ENCODE data around the gene APRT.

Gene APRT

DNA sequence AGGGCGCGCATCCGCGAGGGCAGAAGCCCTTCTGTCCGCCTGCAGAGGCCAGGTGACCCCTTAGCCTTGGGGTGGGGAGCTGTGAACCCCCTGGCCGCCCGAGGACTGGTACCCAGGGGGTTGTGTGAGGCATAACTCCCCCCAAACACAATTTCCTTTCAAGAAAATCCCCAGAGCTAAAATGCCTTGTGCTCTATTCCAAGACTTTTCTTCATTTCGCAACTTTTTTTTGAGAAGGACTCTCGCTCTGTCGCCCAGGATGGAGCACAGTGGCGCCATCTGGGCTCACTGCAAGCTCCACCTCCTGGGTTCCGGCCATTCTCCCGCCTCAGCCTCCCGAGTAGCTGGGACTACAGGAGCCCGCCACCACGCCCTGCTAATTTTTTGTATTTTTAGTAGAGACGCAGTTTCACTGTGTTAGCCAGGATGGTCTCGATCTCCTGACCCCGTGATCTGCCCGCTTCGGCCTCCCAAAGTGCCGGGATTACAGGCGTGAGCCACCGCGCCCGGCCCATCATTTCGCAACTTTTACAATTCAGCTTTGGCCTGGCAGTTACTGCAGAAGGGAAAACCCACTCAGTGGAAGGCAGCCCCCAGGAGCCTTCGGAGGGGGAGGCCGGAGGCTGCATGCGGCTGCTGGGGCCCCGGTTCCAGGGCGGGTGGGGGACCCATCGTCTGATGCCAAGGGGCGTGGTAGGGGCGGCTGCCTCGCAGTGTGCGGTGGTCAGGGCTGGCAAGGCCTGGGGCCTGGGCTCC is 963 bp upstream of the APRT start:
- no peak for TF ChIP-seq GATA2 (IDR thresholded peaks at IDR 0.05; ENCODE audit: low read depth, low read length)
- no peak for TF ChIP-seq GATA3 (IDR thresholded peaks at IDR 0.05; ENCODE audit: low read depth, low read length)

GRCh38 chr16:88810912-88811768 is 588 bp downstream of the APRT start:
- no peak for TF ChIP-seq GATA2 (IDR thresholded peaks at IDR 0.05; ENCODE audit: low read depth, low read length)

- no peak for TF ChIP-seq GATA2 (IDR thresholded peaks at IDR 0.05; ENCODE audit: low read depth, low read length)
- no peak for TF ChIP-seq GATA3 (IDR thresholded peaks at IDR 0.05; ENCODE audit: low read depth, low read length)
These were observed 1.4 kb downstream of the APRT start for GRCh38 chr16:88810166-88810911.

GRCh38 chr16:88809676-88810165 is 2.0 kb downstream of the APRT start:
- no peak for TF ChIP-seq GATA3 (IDR thresholded peaks at IDR 0.05; ENCODE audit: low read depth, low read length)
- TF ChIP-seq GATA2 (IDR thresholded peaks at IDR 0.05; ENCODE audit: low read depth, low read length): no peak

- TF ChIP-seq GATA2 (IDR thresholded peaks at IDR 0.05; ENCODE audit: low read depth, low read length): no peak
- TF ChIP-seq GATA3 (IDR thresholded peaks at IDR 0.05; ENCODE audit: low read depth, low read length): no peak
These were observed 2.6 kb downstream of the APRT start for GRCh38 chr16:88809068-88809675.

- TF ChIP-seq GATA2 (IDR thresholded peaks at IDR 0.05; ENCODE audit: low read depth, low read length) (no peak), GATA3 (IDR thresholded peaks at IDR 0.05; ENCODE audit: low read depth, low read length) (no peak)
These were observed 3.9 kb downstream of the APRT start for GRCh38 chr16:88807626-88808453.

DNA sequence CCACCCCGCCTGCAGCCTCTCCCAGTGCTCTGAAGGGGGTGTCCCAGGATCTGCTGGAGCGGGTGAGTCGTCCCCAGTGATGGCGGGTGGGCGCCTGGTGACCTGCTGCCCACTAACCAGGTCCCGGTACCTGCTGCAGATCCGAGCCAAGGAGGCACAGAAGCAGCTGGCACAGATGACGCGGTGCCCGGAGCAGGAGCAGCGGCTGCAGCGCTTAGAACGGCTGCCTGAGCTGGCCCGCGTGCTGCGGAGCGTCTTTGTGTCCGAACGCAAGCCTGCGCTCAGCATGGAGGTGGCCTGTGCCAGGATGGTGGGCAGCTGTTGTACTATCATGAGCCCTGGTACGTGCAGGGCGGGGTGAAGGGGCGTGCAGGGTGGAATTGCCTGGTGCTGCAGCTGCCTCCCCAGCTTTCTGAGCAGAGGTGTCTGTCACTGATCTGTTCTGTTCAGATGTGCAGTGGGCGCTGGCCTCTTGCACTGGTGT is 4.5 kb downstream of the APRT start:
- TF ChIP-seq GATA3 (IDR thresholded peaks at IDR 0.05; ENCODE audit: low read depth, low read length): no peak
- no peak for TF ChIP-seq GATA2 (IDR thresholded peaks at IDR 0.05; ENCODE audit: low read depth, low read length)

DNA sequence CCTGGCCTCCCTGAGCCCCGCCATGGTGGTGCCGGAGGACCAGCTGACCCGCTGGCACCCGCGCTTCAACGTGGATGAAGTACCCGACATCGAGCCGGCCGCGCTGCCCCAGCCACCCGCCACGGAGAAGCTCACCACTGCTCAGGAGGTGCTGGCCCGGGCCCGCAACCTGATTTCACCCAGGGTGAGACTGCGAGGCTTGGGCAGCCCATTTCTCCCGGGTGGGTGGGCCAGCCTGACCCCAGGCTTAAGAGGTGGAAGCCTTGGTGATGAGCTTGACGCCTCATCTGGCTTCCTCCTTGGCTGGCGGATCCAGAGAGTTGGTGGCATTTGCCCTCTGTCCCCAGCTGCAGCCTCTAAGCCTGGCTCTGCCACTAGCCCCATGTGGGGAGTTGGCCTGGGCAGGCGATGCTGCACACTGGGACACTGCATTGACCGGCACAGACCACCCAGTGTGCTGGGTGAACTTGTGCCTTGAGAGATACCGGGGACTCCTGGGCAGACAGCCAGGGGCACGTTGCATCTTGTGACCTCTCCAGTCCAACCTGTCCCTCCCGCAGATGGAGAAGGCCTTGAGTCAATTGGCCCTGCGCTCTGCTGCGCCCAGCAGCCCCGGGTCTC is 5.1 kb downstream of the APRT start:
- TF ChIP-seq GATA3 (IDR thresholded peaks at IDR 0.05; ENCODE audit: low read depth, low read length): no peak
- TF ChIP-seq GATA2 (IDR thresholded peaks at IDR 0.05; ENCODE audit: low read depth, low read length): no peak

- TF ChIP-seq GATA2 (IDR thresholded peaks at IDR 0.05; ENCODE audit: low read depth, low read length): no peak
- no peak for TF ChIP-seq GATA3 (IDR thresholded peaks at IDR 0.05; ENCODE audit: low read depth, low read length)
These were observed 5.8 kb downstream of the APRT start for GRCh38 chr16:88805887-88806393.

DNA sequence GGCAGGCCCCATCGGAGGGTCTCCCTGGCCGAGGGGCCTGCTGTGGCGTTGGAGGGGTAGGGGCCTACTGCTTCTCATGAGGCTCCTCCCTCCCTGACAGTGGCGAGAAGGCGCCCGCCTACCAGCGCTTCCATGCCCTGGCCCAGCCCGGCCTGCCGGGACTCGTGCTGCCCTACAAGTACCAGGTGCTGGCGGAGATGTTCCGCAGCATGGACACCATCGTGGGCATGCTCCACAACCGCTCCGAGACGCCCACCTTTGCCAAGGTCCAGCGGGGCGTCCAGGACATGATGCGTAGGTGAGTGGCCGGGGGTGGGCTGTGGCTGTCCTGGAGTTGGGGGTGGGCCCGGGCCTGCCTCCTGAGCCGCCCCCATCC is 6.4 kb downstream of the APRT start:
- TF ChIP-seq GATA3 (IDR thresholded peaks at IDR 0.05; ENCODE audit: low read depth, low read length) (no peak), GATA2 (IDR thresholded peaks at IDR 0.05; ENCODE audit: low read depth, low read length) (no peak)

DNA sequence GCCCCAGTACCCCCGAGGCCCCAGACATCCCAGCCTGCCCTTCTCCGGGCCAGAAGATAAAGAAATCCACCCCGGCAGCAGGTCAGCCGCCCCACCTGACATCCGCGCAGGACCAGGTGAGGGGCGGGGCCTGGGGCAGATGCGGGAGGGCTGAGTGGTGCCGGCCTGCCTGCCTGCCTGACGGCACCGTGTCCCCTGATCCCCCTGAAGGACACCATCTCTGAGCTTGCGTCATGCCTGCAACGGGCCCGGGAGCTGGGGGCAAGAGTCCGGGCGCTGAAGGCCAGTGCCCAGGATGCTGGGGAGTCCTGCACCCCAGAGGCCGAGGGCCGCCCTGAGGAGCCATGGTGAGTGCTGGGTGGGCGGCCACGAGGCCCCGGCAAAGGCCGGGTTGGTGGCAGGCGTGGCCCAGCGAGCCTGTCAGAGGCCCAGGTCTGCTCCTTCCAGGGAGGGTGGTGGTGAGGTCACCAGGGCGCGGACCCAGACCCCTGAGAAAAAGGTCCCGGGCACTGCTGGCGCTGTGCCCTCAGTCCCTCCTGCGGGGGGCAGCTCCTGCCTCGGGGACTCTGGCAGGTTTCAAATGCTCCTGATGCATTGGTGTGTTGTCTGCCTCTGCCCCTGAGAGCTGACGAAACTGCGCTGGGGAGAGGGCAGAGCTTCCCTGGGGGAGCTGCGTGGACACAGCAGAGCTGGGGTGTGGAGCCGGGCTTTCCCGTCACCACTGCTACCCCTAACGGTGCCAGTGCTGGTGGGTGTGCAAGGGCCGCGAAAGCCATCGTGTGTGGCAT is 7.0 kb downstream of the APRT start:
- TF ChIP-seq GATA2 (IDR thresholded peaks at IDR 0.05; ENCODE audit: low read depth, low read length) (no peak), GATA3 (IDR thresholded peaks at IDR 0.05; ENCODE audit: low read depth, low read length) (no peak)

GRCh38 chr16:88804173-88804551 is 7.6 kb downstream of the APRT start:
- TF ChIP-seq GATA2 (IDR thresholded peaks at IDR 0.05; ENCODE audit: low read depth, low read length) (no peak), GATA3 (IDR thresholded peaks at IDR 0.05; ENCODE audit: low read depth, low read length) (no peak)

All from SH-SY5Y (cell line).